Epithelial cell of esophagus (primary cell): ENCODE results near the gene ZEB2.

Experiments used
- DNase-seq: peaks from one replicate; pipeline ENCODE4 v3.0.0; 2010; ENCODE audit warnings: low read depth
- H3K4me3 ChIP-seq: 2 replicates; pipeline ENCODE4 v1.5.1; 2011; ENCODE audit warnings: mild to moderate bottlenecking, low read length, control low read depth
- TF ChIP-seq, protein P1 (sequence below): IDR thresholded peaks from 2 replicates; pipeline ENCODE4 v1.5.1; 2011; ENCODE audit warnings: low read depth, mild to moderate bottlenecking, low read length, control low read depth, inconsistent platforms; ENCODE audit not compliant: insufficient read depth; ENCODE audit errors: missing control alignments

The ZEB2 gene

DNA sequence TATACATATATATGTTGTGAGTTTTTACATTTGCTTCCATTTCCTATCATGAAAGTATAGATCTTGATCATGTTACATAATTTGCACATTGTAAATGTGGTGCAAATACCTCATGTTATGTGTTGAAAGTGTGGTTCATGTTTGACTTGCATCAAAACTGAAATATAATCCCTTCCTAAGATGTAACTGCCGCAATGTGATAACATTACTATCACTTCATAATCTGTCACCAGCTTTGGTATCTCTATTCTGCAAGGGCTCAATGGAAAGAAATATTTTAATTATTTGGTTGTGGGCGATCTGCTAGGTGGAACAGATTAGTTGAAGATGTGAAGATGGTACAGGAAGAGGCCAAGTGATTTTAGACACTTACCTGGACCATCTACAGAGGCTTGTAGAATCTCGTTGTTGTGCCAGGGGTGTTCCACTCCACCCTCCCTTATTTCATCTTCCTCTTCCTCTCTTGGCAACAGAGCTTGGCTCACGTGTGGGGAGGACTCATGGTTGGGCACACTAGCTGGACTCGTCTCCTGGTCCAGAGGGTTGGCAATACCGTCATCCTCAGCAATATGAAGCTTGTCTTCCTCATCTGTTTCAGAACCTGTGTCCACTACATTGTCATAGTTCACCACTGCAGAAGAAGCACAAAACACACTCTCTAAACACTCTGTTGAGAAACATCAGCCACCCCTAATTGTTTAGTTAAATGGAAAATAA is 90.4 kb downstream of the ZEB2 start:
- no peak for DNase-seq
- H3K4me3 ChIP-seq: no peak overlapping the region
- TF ChIP-seq, protein P1, sequence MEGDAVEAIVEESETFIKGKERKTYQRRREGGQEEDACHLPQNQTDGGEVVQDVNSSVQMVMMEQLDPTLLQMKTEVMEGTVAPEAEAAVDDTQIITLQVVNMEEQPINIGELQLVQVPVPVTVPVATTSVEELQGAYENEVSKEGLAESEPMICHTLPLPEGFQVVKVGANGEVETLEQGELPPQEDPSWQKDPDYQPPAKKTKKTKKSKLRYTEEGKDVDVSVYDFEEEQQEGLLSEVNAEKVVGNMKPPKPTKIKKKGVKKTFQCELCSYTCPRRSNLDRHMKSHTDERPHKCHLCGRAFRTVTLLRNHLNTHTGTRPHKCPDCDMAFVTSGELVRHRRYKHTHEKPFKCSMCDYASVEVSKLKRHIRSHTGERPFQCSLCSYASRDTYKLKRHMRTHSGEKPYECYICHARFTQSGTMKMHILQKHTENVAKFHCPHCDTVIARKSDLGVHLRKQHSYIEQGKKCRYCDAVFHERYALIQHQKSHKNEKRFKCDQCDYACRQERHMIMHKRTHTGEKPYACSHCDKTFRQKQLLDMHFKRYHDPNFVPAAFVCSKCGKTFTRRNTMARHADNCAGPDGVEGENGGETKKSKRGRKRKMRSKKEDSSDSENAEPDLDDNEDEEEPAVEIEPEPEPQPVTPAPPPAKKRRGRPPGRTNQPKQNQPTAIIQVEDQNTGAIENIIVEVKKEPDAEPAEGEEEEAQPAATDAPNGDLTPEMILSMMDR: no peak

DNA sequence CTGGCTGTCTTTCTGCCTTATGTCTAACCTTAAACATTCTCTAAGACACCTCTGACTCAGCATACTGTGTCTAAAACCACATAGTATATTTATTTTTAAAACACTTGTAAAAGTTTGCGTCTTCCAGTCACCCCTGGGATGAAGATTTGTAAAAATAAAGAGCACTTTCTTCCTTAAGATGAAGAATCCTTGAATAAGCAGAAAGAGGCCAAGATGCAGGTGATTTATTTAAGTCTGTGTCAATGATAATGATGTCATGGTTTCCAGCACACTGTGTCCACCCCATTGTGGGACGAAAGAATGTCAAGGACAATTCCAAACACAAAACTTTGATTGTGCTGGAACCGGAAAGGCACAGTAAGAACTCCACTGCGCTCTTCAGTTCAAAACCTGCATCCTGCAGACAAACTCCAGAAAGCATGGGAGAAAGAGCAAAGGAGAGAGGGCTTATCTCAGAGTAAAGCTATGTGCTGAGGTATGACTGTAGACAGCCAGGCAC is 92.9 kb downstream of the ZEB2 start:
- DNase-seq: no peak
- H3K4me3 ChIP-seq: no peak overlapping the region
- TF ChIP-seq, protein P1: no peak

DNA sequence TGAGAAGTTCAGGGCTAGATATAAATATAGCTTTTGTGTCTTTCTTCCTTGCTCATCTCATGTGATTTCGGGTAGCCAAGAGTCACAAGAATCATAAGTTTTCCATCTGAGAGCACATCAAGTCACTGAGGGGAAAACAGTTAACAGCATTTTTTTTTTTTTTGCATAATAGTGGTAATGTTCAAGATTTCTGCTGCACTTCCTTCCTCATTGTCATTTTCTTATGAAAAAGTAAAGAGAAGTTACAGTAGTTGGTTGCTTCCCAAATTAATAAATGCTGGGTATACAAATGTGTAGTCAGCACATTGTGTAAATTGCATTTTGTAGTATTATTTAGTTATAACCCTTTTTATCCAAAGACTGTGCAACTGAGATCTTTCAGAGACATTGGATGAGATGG is 93.6 kb downstream of the ZEB2 start:
- TF ChIP-seq, protein P1: no peak
- H3K4me3 ChIP-seq: no peak overlapping the region
- no peak for DNase-seq

DNA sequence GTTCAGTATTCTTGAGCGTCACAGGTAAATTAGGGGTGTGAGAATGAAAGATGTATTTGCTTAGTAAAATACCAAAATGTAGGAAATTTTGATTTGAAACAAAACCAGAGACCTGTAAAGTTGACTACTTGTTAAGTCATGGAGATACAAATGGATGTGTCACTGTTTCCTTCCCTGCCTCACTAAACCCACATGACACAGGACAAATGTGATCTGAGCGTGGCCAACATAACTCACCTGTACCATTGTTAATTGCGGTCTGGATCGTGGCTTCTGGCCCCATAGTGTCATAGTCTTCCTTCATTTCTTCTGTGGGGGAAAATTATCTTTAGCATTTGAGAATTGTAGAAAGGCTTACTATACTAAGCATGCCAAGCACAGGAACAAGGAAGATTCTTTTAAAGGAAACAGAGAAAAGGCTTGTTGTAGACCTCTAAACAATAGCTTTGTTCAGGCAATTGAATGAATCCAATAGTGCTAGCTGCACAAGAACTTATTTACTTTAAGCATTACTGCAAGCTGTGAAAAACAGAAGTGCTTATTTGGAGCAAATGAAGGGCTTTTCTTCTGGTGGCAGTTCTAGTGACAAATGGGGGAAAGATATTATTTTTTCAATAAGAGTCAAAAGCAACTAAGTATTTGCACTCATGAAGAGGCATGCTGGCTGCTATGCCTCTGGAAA is 95.2 kb downstream of the ZEB2 start:
- DNase-seq: peak; percentile 46
- no peak overlapping the region for H3K4me3 ChIP-seq
- TF ChIP-seq, protein P1: no peak

DNA sequence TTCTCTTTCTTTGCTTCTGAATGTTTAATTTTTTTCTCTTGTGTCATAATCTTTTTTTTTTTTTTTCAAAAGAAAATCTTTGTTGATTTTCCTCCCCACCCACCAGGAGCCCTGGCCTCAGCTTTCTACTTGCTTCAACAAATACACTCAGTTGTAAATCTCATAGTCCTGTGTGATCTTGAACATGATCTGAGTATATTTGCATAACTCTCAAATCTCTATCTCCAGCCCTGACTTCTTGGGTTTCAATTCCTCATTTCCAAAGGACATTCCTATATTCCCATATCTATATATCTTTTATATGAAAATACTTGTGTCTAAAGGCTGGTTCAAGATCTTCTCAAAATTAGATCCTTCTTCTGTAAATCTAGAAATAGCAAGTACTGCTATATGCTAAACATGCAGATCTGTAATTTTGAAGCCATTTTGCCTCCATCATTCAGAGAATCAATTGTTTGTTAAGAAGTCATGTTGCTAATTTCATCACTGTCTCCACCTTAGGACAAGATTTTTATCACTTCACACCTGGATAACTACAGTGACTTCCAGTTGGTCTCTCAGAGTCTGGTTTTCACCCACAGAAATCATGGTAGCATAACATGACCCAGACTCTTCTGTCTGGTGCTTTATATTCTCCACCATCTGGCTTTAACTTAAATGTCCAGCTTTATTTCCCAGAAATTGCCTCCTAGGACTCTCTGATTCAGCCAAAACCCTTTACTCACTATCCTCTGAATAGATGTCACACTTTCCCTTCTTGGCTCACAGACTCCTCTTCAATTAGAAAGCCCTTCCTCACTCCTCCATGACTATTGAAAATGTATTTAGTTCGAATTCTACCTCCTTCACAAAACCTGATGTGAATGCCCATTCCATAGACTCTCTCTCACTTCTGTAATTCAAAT is 98.1 kb downstream of the ZEB2 start:
- DNase-seq: no peak
- H3K4me3 ChIP-seq: no peak overlapping the region
- TF ChIP-seq, protein P1: no peak

DNA sequence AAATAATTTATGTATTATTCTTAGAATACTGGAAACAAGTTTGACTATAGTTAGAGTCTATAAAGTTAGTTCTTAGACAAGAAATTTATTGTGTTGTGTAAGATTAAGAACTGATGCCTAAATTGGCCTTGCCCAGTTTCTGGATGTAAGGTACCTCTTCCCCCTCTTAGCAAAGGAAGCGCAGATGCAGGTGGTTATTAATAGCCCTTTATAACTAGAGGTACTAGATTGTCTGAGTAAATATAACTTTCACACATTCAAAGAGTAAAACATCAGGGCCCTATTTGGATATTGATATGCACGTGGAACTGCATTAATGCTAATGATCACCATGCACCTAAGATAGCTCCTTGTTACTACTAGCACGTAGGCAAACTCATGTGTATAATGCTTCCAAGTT is 100.7 kb downstream of the ZEB2 start:
- no peak overlapping the region for H3K4me3 ChIP-seq
- DNase-seq: no peak
- TF ChIP-seq, protein P1: no peak
